Lung (tissue), 12 donors: ENCODE data around the gene SNAP25. TPM values are rescaled to one million over a fixed set of nuclear protein-coding genes. Genes with fewer than 3 reads are reported as not detected.

Source experiments
- ATAC-seq: fragments of 200-7000 bp; cut with Tn5 transposase; one replicate; pipeline ENCODE4 v1.9.1; 2020; ENCODE audit warnings: moderate number of reproducible peaks; ENCODE audit not compliant: insufficient read depth, low FRiP score
- DNase-seq, 3 donors: peaks; one replicate each; pipeline ENCODE4 v3.0.0-alpha.2; 2013 to 2017
- H3K27ac ChIP-seq, 2 donors: one replicate each; pipeline ENCODE4 v1.5.1; 2013; ENCODE audit warnings: mild to moderate bottlenecking in 2 of 2, moderate library complexity in 2 of 2, control low read depth in 1 of 2, inconsistent platforms in 1 of 2, low read depth in 1 of 2, low read length in 1 of 2
- H3K27me3 ChIP-seq, 3 donors: one replicate each; pipeline ENCODE4 v1.5.1; 2013; ENCODE audit warnings: low read length in 2 of 3; ENCODE audit not compliant: control insufficient read depth in 3 of 3, insufficient read depth in 3 of 3
- H3K36me3 ChIP-seq, 4 donors: one replicate each; pipeline ENCODE4 v1.5.1; 2013; ENCODE audit warnings: low read length in 4 of 4, mild to moderate bottlenecking in 1 of 4, moderate library complexity in 1 of 4; ENCODE audit not compliant: control insufficient read depth in 4 of 4, insufficient read depth in 4 of 4
- H3K4me1 ChIP-seq, 5 donors: one replicate each; pipeline ENCODE4 v1.5.1; 2013; ENCODE audit warnings: low read length in 5 of 5, mild to moderate bottlenecking in 2 of 5, moderate library complexity in 1 of 5; ENCODE audit not compliant: control insufficient read depth in 5 of 5, insufficient read depth in 5 of 5
- H3K4me3 ChIP-seq: one replicate; pipeline ENCODE4 v1.5.1; 2013; ENCODE audit warnings: mild to moderate bottlenecking, control low read depth, moderate library complexity
- H3K9ac ChIP-seq, 2 donors: one replicate each; pipeline ENCODE4 v1.5.1; 2013; ENCODE audit warnings: low read length in 2 of 2, control low read depth in 1 of 2; ENCODE audit not compliant: insufficient read depth in 1 of 2
- H3K9me3 ChIP-seq, 4 donors: one replicate each; pipeline ENCODE4 v1.5.1; 2013; ENCODE audit warnings: low read length in 3 of 4, mild to moderate bottlenecking in 1 of 4, moderate library complexity in 1 of 4; ENCODE audit not compliant: control insufficient read depth in 4 of 4, insufficient read depth in 3 of 4
- CTCF ChIP-seq: IDR thresholded peaks from 2 replicates; pipeline ENCODE4 v1.5.1; 2012; ENCODE audit warnings: mild to moderate bottlenecking; ENCODE audit errors: control extremely low read depth, extremely low read depth
- WGBS, 2 donors: extraction: QIAGEN DNeasy Blood & Tissue Kit; methylation state at CpG; one replicate each; pipeline ENCODE4 v1.1.7; 2013; 5-methylcytosine and 5-hydroxymethylcytosine counted together
- polyA plus RNA-seq, 2 donors: library from polyadenylated mRNA; stranded (reverse); fragments of 200-250 nt; gene quantifications; one replicate each; pipeline ENCODE4 v1.2.1, GENCODE V29; 2013
- total RNA-seq, 2 donors: library from RNA; depleted of rRNA in 1 of 2; stranded (reverse); fragments of >200 nt in 1 of 2; gene quantifications; one replicate each; pipeline ENCODE4 v1.2.1, GENCODE V29; 2014 to 2021
- donor health status: control.
- donor health status: control.
- donor health status: Bipolar disorder and iron deficiency.
- donor health status: healthy.
- donor health status: DM: yes; HTN: yes; CAD: no.

The SNAP25 gene
- total and polyA plus RNA-seq, 4 donors, result 0.14 to 5.4 (median 0.85) TPM

GRCh38 chr20:10253780-10254179 is 35.1 kb downstream of the SNAP25 start:
- H3K9me3 ChIP-seq, result peaks cover 0 to 2% (median 0%) of the 10 kb centered on the region in 4 donors
- H3K36me3 ChIP-seq, result no peaks in the 10 kb centered on the region
- H3K27ac ChIP-seq, result no peak overlapping the region
- ATAC-seq, result no peak
- WGBS, 2 donors, result 26 to 56% methylated on average over 3 of the region's 3 CpGs
- no peak for DNase-seq
- no peaks in the 10 kb centered on the region for H3K27me3 ChIP-seq
- no peak overlapping the region for H3K9ac ChIP-seq
- no peaks in the 10 kb centered on the region for H3K4me1 ChIP-seq
- no peak for TF ChIP-seq CTCF
- no peak overlapping the region for H3K4me3 ChIP-seq

GRCh38 chr20:10255846-10256245 is 37.2 kb downstream of the SNAP25 start:
- Histone ChIP-seq H3K4me1 (no peaks in the 10 kb centered on the region), H3K27ac (no peak overlapping the region), H3K9ac (no peak overlapping the region), H3K27me3 (no peaks in the 10 kb centered on the region), H3K9me3 (peaks cover 0 to 2% (median 0%) of the 10 kb centered on the region in 4 donors), H3K4me3 (no peak overlapping the region), H3K36me3 (no peaks in the 10 kb centered on the region)
- ATAC-seq (no peak), DNase-seq (no peak)
- WGBS, 2 donors, result 56 to 80% methylated on average over 1 of the region's 1 CpG
- TF ChIP-seq CTCF, result no peak

- no peak for DNase-seq
- Histone ChIP-seq H3K4me3 (no peak overlapping the region), H3K9ac (no peak overlapping the region)
Observed at GRCh38 chr20:10259166-10259565, 40.5 kb downstream of the SNAP25 start.

More at GRCh38 chr20:10259166-10259565, 40.5 kb downstream of the SNAP25 start:
- no peak for ATAC-seq
- peaks cover 0 to 2% (median 0%) of the 10 kb centered on the region in 4 donors for H3K9me3 ChIP-seq
- no peak for TF ChIP-seq CTCF
- H3K27ac ChIP-seq, result no peak overlapping the region
- H3K36me3 ChIP-seq, result no peaks in the 10 kb centered on the region
- no peaks in the 10 kb centered on the region for H3K27me3 ChIP-seq
- H3K4me1 ChIP-seq, result no peaks in the 10 kb centered on the region
